GM12875 (cell line): ENCODE measurements around the gene ELAVL4.
"Not testable (repeated sequence)": the region's sequence is repeated elsewhere in the genome, so short reads cannot be mapped to it uniquely, and the experiment has no call there.

ENCODE experiments used
- H3K4me3 ChIP-seq: one replicate; pipeline ENCODE4 v1.5.1; 2011; ENCODE audit warnings: low read depth, low read length, control low read depth
- TF ChIP-seq, protein P1 (sequence below): IDR thresholded peaks from 2 replicates; pipeline ENCODE4 v1.5.1; 2011; ENCODE audit warnings: low read depth, mild to moderate bottlenecking, control low read depth, inconsistent platforms, low read length, moderate library complexity, borderline replicate concordance; ENCODE audit not compliant: insufficient read depth

The ELAVL4 gene

DNA sequence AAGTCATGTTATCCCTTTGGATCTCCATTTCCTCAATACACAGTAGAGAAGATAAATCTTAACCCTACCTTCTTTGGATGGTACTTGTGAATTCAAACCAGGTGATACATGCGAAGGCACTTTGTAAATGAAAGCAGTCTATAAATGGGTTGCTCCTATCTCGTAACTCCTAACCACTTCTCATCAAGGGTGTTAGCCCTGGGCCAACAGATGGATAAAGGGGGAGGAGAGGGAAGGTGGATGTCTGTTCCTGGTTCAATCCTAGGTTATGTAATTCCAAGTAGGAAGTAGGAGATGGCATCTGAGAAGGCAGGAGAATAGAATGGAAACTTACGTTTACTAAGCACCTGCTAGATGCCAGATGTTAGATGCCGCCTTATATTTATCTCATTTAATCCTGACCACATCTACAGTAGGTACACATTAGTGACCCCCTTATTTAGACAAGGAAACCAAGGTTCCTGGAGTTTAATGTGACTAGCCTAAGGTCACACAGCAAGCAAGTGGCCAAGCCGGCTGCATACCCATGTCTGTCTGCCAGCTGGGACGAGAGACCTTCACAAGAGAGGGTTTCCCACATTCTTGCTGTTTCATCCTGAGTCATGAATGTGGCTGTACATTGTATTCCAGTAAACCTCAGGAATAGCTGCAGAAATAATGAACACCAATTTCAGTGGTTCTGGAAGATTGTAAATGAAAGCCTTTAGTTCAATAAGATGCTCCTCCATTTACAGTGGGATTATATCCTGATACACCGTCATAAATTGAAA, 47.7 kb downstream of the ELAVL4 start:
- TF ChIP-seq, protein P1, sequence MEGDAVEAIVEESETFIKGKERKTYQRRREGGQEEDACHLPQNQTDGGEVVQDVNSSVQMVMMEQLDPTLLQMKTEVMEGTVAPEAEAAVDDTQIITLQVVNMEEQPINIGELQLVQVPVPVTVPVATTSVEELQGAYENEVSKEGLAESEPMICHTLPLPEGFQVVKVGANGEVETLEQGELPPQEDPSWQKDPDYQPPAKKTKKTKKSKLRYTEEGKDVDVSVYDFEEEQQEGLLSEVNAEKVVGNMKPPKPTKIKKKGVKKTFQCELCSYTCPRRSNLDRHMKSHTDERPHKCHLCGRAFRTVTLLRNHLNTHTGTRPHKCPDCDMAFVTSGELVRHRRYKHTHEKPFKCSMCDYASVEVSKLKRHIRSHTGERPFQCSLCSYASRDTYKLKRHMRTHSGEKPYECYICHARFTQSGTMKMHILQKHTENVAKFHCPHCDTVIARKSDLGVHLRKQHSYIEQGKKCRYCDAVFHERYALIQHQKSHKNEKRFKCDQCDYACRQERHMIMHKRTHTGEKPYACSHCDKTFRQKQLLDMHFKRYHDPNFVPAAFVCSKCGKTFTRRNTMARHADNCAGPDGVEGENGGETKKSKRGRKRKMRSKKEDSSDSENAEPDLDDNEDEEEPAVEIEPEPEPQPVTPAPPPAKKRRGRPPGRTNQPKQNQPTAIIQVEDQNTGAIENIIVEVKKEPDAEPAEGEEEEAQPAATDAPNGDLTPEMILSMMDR, result no peak
- no peak overlapping the region for H3K4me3 ChIP-seq

DNA sequence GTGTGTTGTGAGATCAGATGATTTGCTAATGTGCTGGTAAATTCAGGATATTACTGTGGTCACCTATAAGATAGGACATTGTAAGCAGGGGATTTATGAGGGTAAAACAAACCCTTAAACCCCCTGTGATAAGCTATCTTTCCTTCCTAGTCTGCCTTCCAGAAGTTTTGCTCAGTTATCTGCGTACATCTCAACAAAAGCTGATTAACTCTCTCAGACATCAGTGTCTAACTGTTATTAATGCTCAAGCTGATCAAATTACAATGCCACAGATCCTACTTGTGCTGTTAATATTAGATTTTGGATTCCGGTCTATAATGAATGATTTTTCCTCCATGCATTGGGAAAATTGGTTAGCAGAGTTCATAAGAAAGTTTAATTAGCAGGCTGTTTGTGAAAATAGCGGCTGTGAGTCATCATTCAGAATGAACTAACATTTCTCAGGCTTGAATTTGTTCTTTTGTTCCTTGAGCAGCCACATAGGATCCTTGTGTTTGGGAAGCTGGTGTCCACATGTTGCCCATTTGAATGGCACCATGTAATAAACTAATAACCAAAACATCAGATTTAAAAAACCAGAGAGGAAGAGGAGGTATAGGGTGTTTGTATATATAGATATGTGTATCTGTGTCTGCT, 48.7 kb downstream of the ELAVL4 start:
- TF ChIP-seq, protein P1, result no peak

DNA sequence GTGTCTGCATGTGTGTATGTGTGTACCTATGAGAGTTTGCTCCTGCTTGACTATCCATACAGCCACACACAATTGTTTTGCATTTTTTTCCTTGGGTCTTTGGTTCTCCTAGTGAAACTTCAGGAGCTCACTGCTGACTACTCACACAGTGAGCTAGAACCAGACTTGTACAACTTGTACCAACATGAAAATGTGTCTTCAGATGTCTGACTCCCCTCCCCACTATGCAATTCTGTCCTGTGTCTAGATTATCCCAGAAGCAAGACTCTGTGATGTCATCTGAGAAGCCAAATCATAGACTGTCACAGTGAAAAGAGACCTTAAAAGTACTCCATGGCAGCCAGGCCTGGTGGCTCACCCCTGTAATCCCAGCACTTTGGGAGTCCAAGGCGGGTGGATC, 49.7 kb downstream of the ELAVL4 start:
- H3K4me3 ChIP-seq, result no peak overlapping the region
- TF ChIP-seq, protein P1, result no peak

More for the DNA sequence above, 48.7 kb downstream of the ELAVL4 start:
- no peak overlapping the region for H3K4me3 ChIP-seq

DNA sequence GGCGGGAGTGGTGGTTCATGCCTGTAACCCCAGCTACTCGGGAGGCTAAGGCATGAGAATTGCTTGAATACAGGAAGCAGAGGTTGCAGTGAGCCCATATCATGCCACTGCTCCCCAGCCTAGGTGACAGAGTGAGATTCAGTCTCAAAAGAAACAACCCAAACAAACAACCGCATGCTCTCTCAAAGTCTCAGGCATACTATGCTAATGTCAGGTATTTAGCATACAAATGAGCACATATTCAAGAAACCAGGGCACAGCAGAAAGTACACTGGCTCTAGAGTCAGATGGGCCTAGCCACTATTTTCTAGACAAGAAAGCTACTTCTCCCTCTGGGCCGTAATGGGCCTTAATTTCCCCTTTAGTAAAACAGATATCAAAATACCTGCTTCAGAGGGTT, 55.0 kb downstream of the ELAVL4 start:
- TF ChIP-seq, protein P1, result no peak
- H3K4me3 ChIP-seq, result no peak overlapping the region

DNA sequence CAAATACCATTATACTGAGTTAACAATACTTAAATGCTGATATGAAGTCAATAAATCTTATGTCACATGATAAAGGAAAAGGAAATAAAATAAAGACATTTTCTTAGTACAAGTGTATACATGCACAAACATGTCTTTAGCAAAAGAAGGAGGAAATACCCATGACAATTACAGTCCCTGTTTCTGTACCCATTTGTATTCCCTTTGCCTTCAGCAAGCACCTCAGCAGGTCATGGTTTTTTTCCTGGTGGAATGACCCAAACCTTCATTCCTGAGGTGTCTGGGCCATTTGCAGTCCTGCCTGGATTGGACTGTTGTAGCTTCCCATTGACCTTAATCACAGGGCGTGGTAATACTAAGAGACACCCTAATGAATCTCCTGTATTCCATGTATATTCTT, 57.6 kb downstream of the ELAVL4 start:
- H3K4me3 ChIP-seq, result not testable (repeated sequence)

DNA sequence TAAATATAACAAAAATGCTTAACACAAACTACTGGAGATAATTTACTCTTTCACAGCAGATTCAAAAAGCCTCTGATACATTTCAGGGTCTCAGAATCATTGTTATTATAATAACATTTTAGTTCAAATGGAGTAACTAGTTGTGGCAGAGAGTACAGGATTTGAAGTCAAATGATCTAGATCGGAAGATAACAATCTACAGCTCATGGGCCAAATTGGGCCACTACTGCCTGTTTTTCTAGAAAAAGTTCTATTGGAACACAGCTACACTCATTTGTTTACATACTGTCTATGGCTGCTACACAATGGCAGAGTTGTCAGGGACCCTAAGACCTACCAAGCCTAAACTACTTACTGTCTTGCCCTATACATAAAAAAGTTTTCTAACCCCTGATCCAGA, 63.6 kb downstream of the ELAVL4 start:
- no peak overlapping the region for H3K4me3 ChIP-seq
- TF ChIP-seq, protein P1, result no peak

DNA sequence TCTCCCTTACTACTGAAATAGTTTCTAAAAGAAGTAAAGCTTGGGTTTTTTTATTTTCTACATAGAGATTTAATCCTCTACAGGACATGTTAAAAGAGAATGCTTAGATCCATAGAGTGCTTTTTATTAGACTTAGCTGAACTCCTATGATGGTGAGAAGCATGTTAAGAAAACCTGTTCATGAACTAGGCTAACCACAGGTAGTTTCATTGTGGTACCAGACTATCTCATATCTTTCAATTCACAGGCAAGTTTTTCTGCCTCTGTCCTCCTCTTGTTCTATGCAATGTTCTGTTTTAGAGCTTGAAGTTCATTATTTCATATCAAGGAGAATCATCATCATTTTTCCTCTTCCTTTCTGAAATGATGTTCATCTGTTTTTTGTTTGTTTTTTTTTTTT, 65.4 kb downstream of the ELAVL4 start:
- H3K4me3 ChIP-seq, result no peak overlapping the region
- TF ChIP-seq, protein P1, result no peak
